ENCODE data around the gene MAD1L1. TPM values are rescaled to one million over a fixed set of nuclear protein-coding genes. Genes with fewer than 3 reads are reported as not detected.
A peak's percentile ranks its signal among the peaks of the same experiment; 100 is the strongest.

Gene MAD1L1
- total RNA-seq, 1 experiment from 2014 or later, result 43.8 TPM

GRCh38 chr7:1961701-1962276 lies 271.0 kb downstream of the MAD1L1 start:
- Mint-ChIP-seq H3K27ac (no peak overlapping the region), H3K4me1 (no peaks in the 10 kb centered on the region), H3K27me3 (ENCODE audit: low read depth) (no peaks in the 10 kb centered on the region; the same call in 1 of the 2 replicates), H3K4me3 (no peak overlapping the region), H3K36me3 (peaks cover 10% of the 10 kb centered on the region; the same call in 1 of the 2 replicates), H3K9me3 (no peaks in the 10 kb centered on the region)
- DNase-seq (ENCODE audit: low spot score) (no peak), ATAC-seq (no peak)
- no peak for TF ChIP-seq ZNF671 (CRISPR knock-in tag; IDR thresholded peaks at IDR 0.05)
- no peak for TF ChIP-seq E2F1 (CRISPR knock-in tag; IDR thresholded peaks at IDR 0.05)
- TF ChIP-seq ELF4 (CRISPR knock-in tag; IDR thresholded peaks at IDR 0.05; ENCODE audit: low read depth), result no peak
- CTCF ChIA-PET, result no interaction called here
- POLR2A ChIA-PET, result no interaction called here

- CTCF ChIA-PET, result no interaction called here
- Mint-ChIP-seq H3K27me3 (ENCODE audit: low read depth) (no peaks in the 10 kb centered on the region; the same call in 1 of the 2 replicates), H3K4me1 (no peaks in the 10 kb centered on the region), H3K27ac (peak overlapping the region; percentile 23; the same call in 1 of the 2 replicates), H3K36me3 (peaks cover 10% of the 10 kb centered on the region; the same call in 1 of the 2 replicates), H3K9me3 (no peaks in the 10 kb centered on the region), H3K4me3 (no peak overlapping the region)
- POLR2A ChIA-PET, result no interaction called here
- no peak for TF ChIP-seq MYBL2 (CRISPR knock-in tag; IDR thresholded peaks at IDR 0.05)
- TF ChIP-seq USF1 (CRISPR knock-in tag; IDR thresholded peaks at IDR 0.05), result no peak
- no peak for TF ChIP-seq ZNF121 (CRISPR knock-in tag; IDR thresholded peaks at IDR 0.05)
- TF ChIP-seq ZNF281 (CRISPR knock-in tag; IDR thresholded peaks at IDR 0.05), result no peak
- TF ChIP-seq ZMAT4 (CRISPR knock-in tag; IDR thresholded peaks at IDR 0.05), result no peak
- TF ChIP-seq E2F5 (CRISPR knock-in tag; IDR thresholded peaks at IDR 0.05), result no peak
- TF ChIP-seq JUN (CRISPR knock-in tag; IDR thresholded peaks at IDR 0.05), result no peak
- no peak for TF ChIP-seq FOXK1 (CRISPR knock-in tag; IDR thresholded peaks at IDR 0.05)
- no peak for TF ChIP-seq ZBTB43 (CRISPR knock-in tag; IDR thresholded peaks at IDR 0.05)
- TF ChIP-seq CREM (CRISPR knock-in tag; IDR thresholded peaks at IDR 0.05), result no peak
- no peak for ATAC-seq
- DNase-seq (ENCODE audit: low spot score), result no peak
Measured at GRCh38 chr7:1959305-1959704, 273.4 kb downstream of the MAD1L1 start.

- POLR2A ChIA-PET, result no interaction called here
- Mint-ChIP-seq H3K4me3 (no peak overlapping the region), H3K27me3 (ENCODE audit: low read depth) (no peaks in the 10 kb centered on the region; the same call in 1 of the 2 replicates), H3K9me3 (no peaks in the 10 kb centered on the region), H3K27ac (no peak overlapping the region; the same call in 1 of the 2 replicates), H3K4me1 (no peaks in the 10 kb centered on the region), H3K36me3 (peaks cover 10% of the 10 kb centered on the region; the same call in 1 of the 2 replicates)
- CTCF ChIA-PET, result no interaction called here
- ATAC-seq, result no peak
- no peak for DNase-seq (ENCODE audit: low spot score)
- TF ChIP-seq CTCF (IDR thresholded peaks at IDR 0.05) (no peak), ATF6 (CRISPR knock-in tag; IDR thresholded peaks at IDR 0.05) (no peak), JAZF1 (CRISPR knock-in tag; IDR thresholded peaks at IDR 0.05) (no peak), SMAD3 (CRISPR knock-in tag; IDR thresholded peaks at IDR 0.05; ENCODE audit: borderline replicate concordance) (no peak), USF2 (CRISPR knock-in tag; IDR thresholded peaks at IDR 0.05) (no peak)
Measured at GRCh38 chr7:1957471-1958225, 275.1 kb downstream of the MAD1L1 start.
